Measurements from ENCODE around the gene FHOD3.

Gene FHOD3

GRCh38 chr18:36295214-36295613 is 2.3 kb upstream of the FHOD3 start:
- DNase-seq (ENCODE audit: low read depth), result no peak
- TF ChIP-seq CTCF (conservative IDR thresholded peaks at IDR 0.05; ENCODE audit: low read length), result no peak
- no peak overlapping the region for H3K4me3 ChIP-seq (ENCODE audit: low read length)

DNA sequence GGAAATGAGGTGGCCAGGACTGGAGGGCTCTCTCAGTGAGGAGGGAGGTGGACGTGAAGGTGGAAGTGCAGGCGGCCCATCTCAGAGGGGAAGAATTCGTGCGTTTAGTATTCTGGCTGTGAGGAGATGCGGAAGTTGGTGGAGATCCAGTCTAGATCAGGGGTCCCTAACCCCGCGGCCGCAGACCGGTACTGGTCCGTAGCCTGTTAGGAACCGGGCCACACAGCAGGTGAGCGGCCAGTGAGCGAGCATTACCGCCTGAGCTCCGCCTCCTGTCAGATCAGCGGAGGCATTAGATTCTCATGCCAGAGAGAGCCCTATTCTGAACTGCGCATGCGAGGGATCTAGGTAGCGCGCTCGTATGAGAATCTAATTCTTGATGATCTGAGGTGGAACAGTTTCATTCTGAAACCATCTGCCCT is 1.6 kb upstream of the FHOD3 start:
- H3K4me3 ChIP-seq (ENCODE audit: low read length), result peak overlapping the region; percentile 64
- TF ChIP-seq CTCF (conservative IDR thresholded peaks at IDR 0.05; ENCODE audit: low read length), result no peak
- DNase-seq (ENCODE audit: low read depth), result no peak

DNA sequence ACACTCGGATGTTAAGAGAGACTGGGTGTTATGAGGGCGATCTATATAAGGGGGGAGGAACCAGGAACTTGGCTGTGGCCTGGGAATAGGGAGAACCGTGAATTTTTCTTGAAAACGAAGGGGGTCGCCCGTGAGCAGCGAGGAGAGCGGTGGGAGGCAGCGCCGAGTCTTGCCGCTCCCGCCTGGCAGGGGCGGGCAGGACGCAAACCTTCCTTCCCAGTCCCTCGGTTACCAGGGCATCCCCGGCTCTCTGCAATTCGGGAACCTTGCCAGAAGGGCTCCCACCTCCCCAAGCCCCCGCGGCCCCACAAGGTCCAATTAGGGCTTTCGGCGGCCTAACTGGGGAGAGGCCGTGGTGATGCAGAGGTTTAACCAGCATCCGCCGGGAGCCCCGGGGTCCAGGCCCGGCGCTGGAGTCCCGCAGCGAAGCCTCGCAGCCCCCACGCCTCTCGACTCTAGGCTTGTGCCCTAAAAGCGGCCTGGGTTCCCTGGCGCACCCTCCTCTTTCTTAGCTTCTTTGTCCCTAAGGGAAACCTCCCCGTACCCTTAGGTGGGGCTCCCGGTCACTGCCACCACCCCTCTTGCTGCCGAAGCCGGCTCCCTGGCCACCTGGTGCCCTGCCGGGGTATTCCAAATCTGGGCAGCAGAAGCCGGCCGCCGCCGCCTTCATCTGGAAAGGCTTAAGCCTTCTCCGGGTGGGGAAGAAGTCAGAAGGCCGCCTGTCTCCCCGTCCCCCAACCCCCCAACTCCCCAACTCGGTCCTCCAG is 680 bp upstream of the FHOD3 start:
- peak; percentile 87 for DNase-seq (ENCODE audit: low read depth)
- TF ChIP-seq CTCF (conservative IDR thresholded peaks at IDR 0.05; ENCODE audit: low read length), result peak; percentile 62
- H3K4me3 ChIP-seq (ENCODE audit: low read length), result peak overlapping the region; percentile 64

DNA sequence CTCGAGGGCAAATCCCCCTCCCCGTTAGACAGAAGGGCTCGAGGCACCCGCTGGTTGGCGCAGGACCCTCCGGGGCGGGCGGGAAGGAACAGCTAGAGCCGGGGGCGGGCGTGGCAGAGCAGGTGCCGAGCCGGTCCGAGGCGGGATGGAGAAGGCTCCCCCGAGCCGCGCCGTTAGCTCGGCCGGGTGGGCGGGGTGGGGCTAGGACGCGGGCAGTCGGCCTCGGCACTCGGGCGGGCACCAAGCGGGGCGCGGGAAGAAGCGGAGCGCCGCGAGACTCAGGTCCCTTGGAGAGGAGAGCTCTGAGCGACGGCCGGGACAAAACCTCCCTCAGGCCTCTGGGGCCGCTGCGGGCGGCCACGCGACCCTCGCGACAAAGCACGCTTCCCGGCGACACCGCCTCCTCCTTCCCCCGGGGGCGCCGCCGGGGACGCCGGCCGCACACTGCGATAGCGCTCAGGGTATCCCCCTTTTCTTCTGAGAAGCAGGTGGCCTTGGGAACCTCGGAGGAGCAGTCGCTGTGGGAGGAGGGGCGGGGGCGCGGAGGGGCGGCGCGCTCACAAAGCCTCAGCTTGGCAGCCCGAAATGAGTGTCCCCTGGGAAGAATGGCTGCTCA is 721 bp downstream of the FHOD3 start:
- peak overlapping the region; percentile 59 for H3K4me3 ChIP-seq (ENCODE audit: low read length)
- no peak for DNase-seq (ENCODE audit: low read depth)

GRCh38 chr18:36299015-36299414 is 1.5 kb downstream of the FHOD3 start:
- H3K4me3 ChIP-seq (ENCODE audit: low read length), result peak overlapping the region; percentile 59
- no peak for DNase-seq (ENCODE audit: low read depth)
- no peak for TF ChIP-seq CTCF (conservative IDR thresholded peaks at IDR 0.05; ENCODE audit: low read length)

More for the DNA sequence above, 721 bp downstream of the FHOD3 start:
- no peak for TF ChIP-seq CTCF (conservative IDR thresholded peaks at IDR 0.05; ENCODE audit: low read length)

- DNase-seq (ENCODE audit: low read depth), result no peak
- TF ChIP-seq CTCF (conservative IDR thresholded peaks at IDR 0.05; ENCODE audit: low read length), result no peak
- H3K4me3 ChIP-seq (ENCODE audit: low read length), result no peak overlapping the region
These were observed 2.7 kb downstream of the FHOD3 start for GRCh38 chr18:36300211-36300610.

GRCh38 chr18:36301884-36302283 is 4.4 kb downstream of the FHOD3 start:
- no peak for DNase-seq (ENCODE audit: low read depth)
- TF ChIP-seq CTCF (conservative IDR thresholded peaks at IDR 0.05; ENCODE audit: low read length), result no peak
- no peak overlapping the region for H3K4me3 ChIP-seq (ENCODE audit: low read length)
